GM19438 (cell line): ENCODE results near the gene MED9.

Experiments
- ATAC-seq: cut with Tn5 transposase; IDR thresholded peaks from one replicate; pipeline ENCODE4 v1.9.1; 2021; ENCODE audit warnings: low read depth; ENCODE audit not compliant: unreplicated experiment

Gene MED9

GRCh38 chr17:17502741-17503565, 26.2 kb downstream of the MED9 start:
- no peak for ATAC-seq

- ATAC-seq: no peak
Measured at GRCh38 chr17:17503566-17504130, 26.8 kb downstream of the MED9 start.

GRCh38 chr17:17504341-17505140, 27.7 kb downstream of the MED9 start:
- ATAC-seq: no peak

- no peak for ATAC-seq
Measured at GRCh38 chr17:17505151-17505550, 28.4 kb downstream of the MED9 start.

GRCh38 chr17:17505610-17506171, 28.9 kb downstream of the MED9 start:
- no peak for ATAC-seq

GRCh38 chr17:17506181-17506741, 29.5 kb downstream of the MED9 start:
- ATAC-seq: no peak

- ATAC-seq: no peak
Measured at GRCh38 chr17:17506893-17507464, 30.2 kb downstream of the MED9 start.

- no peak for ATAC-seq
Measured at GRCh38 chr17:17507465-17508011, 30.7 kb downstream of the MED9 start.

GRCh38 chr17:17508019-17508535, 31.3 kb downstream of the MED9 start:
- no peak for ATAC-seq

GRCh38 chr17:17508646-17509591, 32.1 kb downstream of the MED9 start:
- no peak for ATAC-seq

- no peak for ATAC-seq
Measured at GRCh38 chr17:17509601-17510425, 33.0 kb downstream of the MED9 start.

GRCh38 chr17:17510456-17511292, 33.9 kb downstream of the MED9 start:
- ATAC-seq: no peak

GRCh38 chr17:17511293-17511741, 34.5 kb downstream of the MED9 start:
- ATAC-seq: no peak

GRCh38 chr17:17511881-17512858, 35.4 kb downstream of the MED9 start:
- no peak for ATAC-seq

GRCh38 chr17:17512866-17513265, 36.1 kb downstream of the MED9 start:
- ATAC-seq: no peak

- ATAC-seq: no peak
Measured at GRCh38 chr17:17513626-17514025, 36.8 kb downstream of the MED9 start.
